ENCODE data around the gene PTPRD. TPM values are rescaled to one million over a fixed set of nuclear protein-coding genes. Genes with fewer than 3 reads are reported as not detected.
"Not testable (repeated sequence)": the region's sequence is repeated elsewhere in the genome, so short reads cannot be mapped to it uniquely, and the experiment has no call there.

The PTPRD gene
- total RNA-seq, 2 donors from 2014 or later, result 12.1 to 13.4 TPM

- intact Hi-C loops (cut with DNase I), result no loop called here
- peak; percentile 29 for DNase-seq
- ATAC-seq, result peak; percentile 85 to 93
These were observed 1651.5 kb downstream of the PTPRD start for GRCh38 chr9:8961186-8961851.

GRCh38 chr9:8960254-8960653 lies 1652.5 kb downstream of the PTPRD start:
- intact Hi-C loops (cut with DNase I), result no loop called here
- DNase-seq, result no peak
- no peak for ATAC-seq

GRCh38 chr9:8958358-8958757 lies 1654.4 kb downstream of the PTPRD start:
- DNase-seq, result no peak
- ATAC-seq, result no peak
- intact Hi-C loops (cut with DNase I), result no loop called here

GRCh38 chr9:8955315-8955714 lies 1657.5 kb downstream of the PTPRD start:
- intact Hi-C loops (cut with DNase I), result no loop called here
- no peak for ATAC-seq
- DNase-seq, result no peak

GRCh38 chr9:8946461-8946860 lies 1666.3 kb downstream of the PTPRD start:
- no peak for DNase-seq
- no peak for ATAC-seq
- intact Hi-C loops (cut with DNase I), result no loop called here

- ATAC-seq, result no peak
- no peak for DNase-seq
- intact Hi-C loops (cut with DNase I), result no loop called here
These were observed 1669.4 kb downstream of the PTPRD start for GRCh38 chr9:8943392-8943791.

GRCh38 chr9:8940650-8941049 lies 1672.2 kb downstream of the PTPRD start:
- intact Hi-C loops (cut with DNase I), result no loop called here
- DNase-seq (no peak), ATAC-seq (no peak)

- DNase-seq (no peak), ATAC-seq (no peak)
- intact Hi-C loops (cut with DNase I), result no loop called here
These were observed 1686.3 kb downstream of the PTPRD start for GRCh38 chr9:8926461-8926860.

GRCh38 chr9:8924562-8924961 lies 1688.2 kb downstream of the PTPRD start:
- intact Hi-C loops (cut with DNase I), result no loop called here
- no peak for ATAC-seq
- no peak for DNase-seq

GRCh38 chr9:8920478-8921183 lies 1692.2 kb downstream of the PTPRD start:
- intact Hi-C loops (cut with DNase I); ATAC-seq; DNase-seq: not testable (repeated sequence)

GRCh38 chr9:8917956-8918739 lies 1694.7 kb downstream of the PTPRD start:
- intact Hi-C loops (cut with DNase I), result no loop called here
- DNase-seq, result no peak
- ATAC-seq, result no peak

GRCh38 chr9:8916771-8917170 lies 1696.0 kb downstream of the PTPRD start:
- ATAC-seq, result no peak
- no peak for DNase-seq
- intact Hi-C loops (cut with DNase I), result no loop called here

- intact Hi-C loops (cut with DNase I), result no loop called here
- no peak for ATAC-seq
- DNase-seq, result no peak
These were observed 1704.9 kb downstream of the PTPRD start for GRCh38 chr9:8907868-8908267.

GRCh38 chr9:8905731-8906130 lies 1707.1 kb downstream of the PTPRD start:
- no peak for ATAC-seq
- DNase-seq, result no peak
- intact Hi-C loops (cut with DNase I), result no loop called here

- intact Hi-C loops (cut with DNase I), result no loop called here
- no peak for DNase-seq
- ATAC-seq, result no peak
These were observed 1707.9 kb downstream of the PTPRD start for GRCh38 chr9:8904771-8905515.

- no peak for DNase-seq
These were observed 1709.7 kb downstream of the PTPRD start for GRCh38 chr9:8903077-8903476.

GRCh38 chr9:8901146-8901545 lies 1711.7 kb downstream of the PTPRD start:
- ATAC-seq (no peak), DNase-seq (no peak)
- intact Hi-C loops (cut with DNase I), result no loop called here

More at GRCh38 chr9:8903077-8903476, 1709.7 kb downstream of the PTPRD start:
- no peak for ATAC-seq
- intact Hi-C loops (cut with DNase I), result no loop called here

GRCh38 chr9:8899511-8899910 lies 1713.3 kb downstream of the PTPRD start:
- intact Hi-C loops (cut with DNase I), result loop anchor here (10.0 kb wide), 2 partner anchors 415 to 1055 kb away; no protein-coding TSS in a partner anchor
- DNase-seq, result no peak
- no peak for ATAC-seq

- DNase-seq, result no peak
- intact Hi-C loops (cut with DNase I), result loop anchor here (2.0 to 10.0 kb wide), 3 partner anchors 411 to 1323 kb away; no protein-coding TSS in a partner anchor
- ATAC-seq, result peak; percentile 62 to 82
These were observed 1717.0 kb downstream of the PTPRD start for GRCh38 chr9:8895861-8896224.
